HEK293 (cell line): ENCODE measurements around the gene CASP10.

Source experiments
- CTCF ChIA-PET: fragments of 350-600 bp; formaldehyde crosslinking; extraction: SDS; loops from one replicate; lab custom pipeline; 2021; ENCODE audit warnings: antibody characterized with exemption; lab: Yijun Ruan, JAX
- POLR2A ChIA-PET: fragments of 300-600 bp; formaldehyde crosslinking; extraction: SDS; loops from one replicate; lab custom pipeline; 2020; ENCODE audit warnings: antibody characterized with exemption, inconsistent platforms; lab: Yijun Ruan, JAX
- H3K27ac ChIP-seq: fragments of 200-500 bp; sonication (Bioruptor generic); 2 replicates; pipeline ENCODE4 v1.5.1; 2014; ENCODE audit warnings: low read depth, low read length, control low read depth, inconsistent platforms; ENCODE audit errors: extremely low read depth
- H3K36me3 ChIP-seq, 2 experiments: fragments of 200-500 bp in 1 of 2; sonication (Bioruptor generic) in 1 of 2; 1 replicate in 1 of 2; 2 replicates in 1 of 2; pipeline ENCODE4 v1.5.1; 2014 to 2017; ENCODE audit warnings: inconsistent platforms in 2 of 2, low read length in 2 of 2; ENCODE audit not compliant: control insufficient read depth in 2 of 2, insufficient read depth in 1 of 2
- H3K4me1 ChIP-seq: fragments of 200-500 bp; sonication (Bioruptor generic); 2 replicates; pipeline ENCODE4 v1.5.1; 2014; ENCODE audit warnings: mild to moderate bottlenecking, low read length, inconsistent platforms; ENCODE audit not compliant: control insufficient read depth, insufficient read depth
- H3K4me3 ChIP-seq: 2 replicates; pipeline ENCODE4 v1.5.1; 2011; ENCODE audit warnings: low read depth, mild to moderate bottlenecking, control low read depth, low read length, moderate library complexity
- H3K9me3 ChIP-seq: fragments of 200-500 bp; sonication (Bioruptor generic); 2 replicates; pipeline ENCODE4 v1.5.1; 2014; ENCODE audit warnings: low read depth, low read length, inconsistent platforms; ENCODE audit not compliant: control insufficient read depth, insufficient read depth
- MYNN ChIP-seq: fragments of 450-650 bp; formaldehyde crosslinking; IDR thresholded peaks from 2 replicates; pipeline ENCODE4 v1.5.1; 2016; ENCODE audit warnings: missing biosample characterization, missing genetic modification characterization, borderline replicate concordance
- PBX3 ChIP-seq: sonication (generic); formaldehyde crosslinking; IDR thresholded peaks from 2 replicates; pipeline ENCODE4 v1.8.1; 2022; ENCODE audit warnings: mild to moderate bottlenecking, moderate library complexity, missing genetic modification reagents
- SCRT1 ChIP-seq: fragments of 450-650 bp; formaldehyde crosslinking; IDR thresholded peaks from 2 replicates; pipeline ENCODE4 v1.5.1; 2016; ENCODE audit warnings: missing biosample characterization, missing genetic modification characterization, borderline replicate concordance
- SCRT2 ChIP-seq: fragments of 450-650 bp; formaldehyde crosslinking; IDR thresholded peaks from 2 replicates; pipeline ENCODE4 v1.5.1; 2016; ENCODE audit warnings: missing biosample characterization, missing genetic modification characterization
- ZBTB1 ChIP-seq: fragments of 450-650 bp; formaldehyde crosslinking; IDR thresholded peaks from 2 replicates; pipeline ENCODE4 v1.5.1; 2016; ENCODE audit warnings: missing biosample characterization, missing genetic modification characterization
- ZBTB20 ChIP-seq: fragments of 450-650 bp; formaldehyde crosslinking; IDR thresholded peaks from 2 replicates; pipeline ENCODE4 v1.5.1; 2016; ENCODE audit warnings: missing biosample characterization, missing genetic modification characterization
- ZFP69B ChIP-seq: fragments of 450-650 bp; formaldehyde crosslinking; IDR thresholded peaks from 2 replicates; pipeline ENCODE4 v1.5.1; 2016; ENCODE audit warnings: missing biosample characterization, missing genetic modification characterization
- ZNF19 ChIP-seq: fragments of 450-650 bp; formaldehyde crosslinking; IDR thresholded peaks from 2 replicates; pipeline ENCODE4; 2016; ENCODE audit warnings: missing biosample characterization, missing genetic modification characterization, low read depth
- ZNF2 ChIP-seq: fragments of 450-650 bp; formaldehyde crosslinking; IDR thresholded peaks from 2 replicates; pipeline ENCODE4 v1.5.1; 2016; ENCODE audit warnings: missing biosample characterization, missing genetic modification characterization
- ZNF23 ChIP-seq: fragments of 450-650 bp; formaldehyde crosslinking; IDR thresholded peaks from 2 replicates; pipeline ENCODE4 v1.5.1; 2016; ENCODE audit warnings: missing biosample characterization, missing genetic modification characterization, borderline replicate concordance
- ZNF239 ChIP-seq: fragments of 450-650 bp; formaldehyde crosslinking; IDR thresholded peaks from 2 replicates; pipeline ENCODE4 v1.5.1; 2016; ENCODE audit warnings: missing biosample characterization, missing genetic modification characterization
- ZNF473 ChIP-seq: fragments of 450-650 bp; formaldehyde crosslinking; IDR thresholded peaks from 2 replicates; pipeline ENCODE4 v1.5.1; 2017; ENCODE audit warnings: missing biosample characterization, missing genetic modification characterization
- ZNF513 ChIP-seq: fragments of 450-650 bp; IDR thresholded peaks from 2 replicates; pipeline ENCODE4 v1.5.1; 2018; ENCODE audit warnings: missing biosample characterization, missing genetic modification characterization
- ZNF548 ChIP-seq: fragments of 450-650 bp; formaldehyde crosslinking; IDR thresholded peaks from 2 replicates; pipeline ENCODE4 v1.5.1; 2016; ENCODE audit warnings: missing biosample characterization, missing genetic modification characterization
- ZNF558 ChIP-seq: fragments of 450-650 bp; formaldehyde crosslinking; IDR thresholded peaks from 2 replicates; pipeline ENCODE4 v1.5.1; 2016; ENCODE audit warnings: missing biosample characterization, missing genetic modification characterization
- ZNF629 ChIP-seq: fragments of 450-650 bp; formaldehyde crosslinking; IDR thresholded peaks from 2 replicates; pipeline ENCODE4 v1.5.1; 2017; ENCODE audit warnings: missing biosample characterization, missing genetic modification characterization
- ZNF654 ChIP-seq: fragments of 450-650 bp; formaldehyde crosslinking; IDR thresholded peaks from 2 replicates; pipeline ENCODE4 v1.5.1; 2016; ENCODE audit warnings: low read depth, missing biosample characterization, missing genetic modification characterization
- ZNF664 ChIP-seq: fragments of 450-650 bp; formaldehyde crosslinking; IDR thresholded peaks from 2 replicates; pipeline ENCODE4 v1.5.1; 2016; ENCODE audit warnings: missing biosample characterization, missing genetic modification characterization
- ZNF670 ChIP-seq: fragments of 450-650 bp; formaldehyde crosslinking; IDR thresholded peaks from 2 replicates; pipeline ENCODE4 v1.5.1; 2016; ENCODE audit warnings: missing biosample characterization, missing genetic modification characterization, low read depth
- ZNF830 ChIP-seq: fragments of 450-650 bp; IDR thresholded peaks from 2 replicates; pipeline ENCODE4 v1.5.0; 2018; ENCODE audit warnings: missing biosample characterization, missing genetic modification characterization, low read depth, mild to moderate bottlenecking, moderate library complexity
- ZXDB ChIP-seq: fragments of 450-650 bp; formaldehyde crosslinking; IDR thresholded peaks from 2 replicates; pipeline ENCODE4 v1.5.1; 2016; ENCODE audit warnings: missing biosample characterization, missing genetic modification characterization
- TF ChIP-seq, protein P1 (sequence below): fragments of 450-650 bp; IDR thresholded peaks from 2 replicates; pipeline ENCODE4 v1.5.1; 2018; ENCODE audit warnings: missing biosample characterization, mild to moderate bottlenecking, missing genetic modification characterization
- TF ChIP-seq, protein P2 (sequence below): fragments of 450-650 bp; formaldehyde crosslinking; IDR thresholded peaks from 2 replicates; pipeline ENCODE4 v1.5.1; 2016; ENCODE audit warnings: missing biosample characterization, missing genetic modification characterization
- TF ChIP-seq, protein P3 (sequence below): fragments of 450-650 bp; formaldehyde crosslinking; IDR thresholded peaks from 2 replicates; pipeline ENCODE4 v1.5.1; 2016; ENCODE audit warnings: missing biosample characterization, missing genetic modification characterization
- TF ChIP-seq, protein P4 (sequence below): fragments of 450-650 bp; formaldehyde crosslinking; conservative IDR thresholded peaks from 2 replicates; pipeline ENCODE4 v1.5.1; 2016; ENCODE audit warnings: low read depth, missing biosample characterization, missing genetic modification characterization

Gene CASP10

DNA sequence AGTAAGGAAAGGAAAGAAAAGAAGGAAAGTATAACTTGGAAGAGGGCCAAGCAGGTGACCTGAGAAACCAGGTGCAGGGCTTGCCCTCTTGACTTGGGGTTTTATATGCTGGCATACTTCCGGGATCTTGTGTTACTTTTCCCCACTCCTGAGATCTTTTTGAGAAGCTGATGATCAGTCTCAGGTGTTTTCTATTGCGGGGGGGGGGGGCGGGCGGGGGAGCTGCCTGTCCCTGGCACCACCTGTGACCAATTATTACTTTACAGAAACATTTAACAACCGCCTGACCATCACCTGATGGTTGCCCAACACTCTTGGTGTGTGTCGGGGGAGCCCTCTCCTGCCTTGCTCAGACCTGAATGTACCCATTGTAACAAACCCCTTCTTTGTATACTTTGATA is 6.9 kb upstream of the CASP10 start:
- CTCF ChIA-PET = interaction anchor here (1.0 to 4.5 kb wide), 5 partner anchors 56 to 275 kb away, joined by 3 to 41 read pairs (median 11); no protein-coding TSS in a partner anchor
- Histone ChIP-seq H3K27ac (no peak overlapping the region), H3K9me3 (no peaks in the 10 kb centered on the region), H3K4me3 (no peak overlapping the region), H3K4me1 (no peaks in the 10 kb centered on the region), H3K36me3 (no peaks in the 10 kb centered on the region)
- TF ChIP-seq, protein P1, sequence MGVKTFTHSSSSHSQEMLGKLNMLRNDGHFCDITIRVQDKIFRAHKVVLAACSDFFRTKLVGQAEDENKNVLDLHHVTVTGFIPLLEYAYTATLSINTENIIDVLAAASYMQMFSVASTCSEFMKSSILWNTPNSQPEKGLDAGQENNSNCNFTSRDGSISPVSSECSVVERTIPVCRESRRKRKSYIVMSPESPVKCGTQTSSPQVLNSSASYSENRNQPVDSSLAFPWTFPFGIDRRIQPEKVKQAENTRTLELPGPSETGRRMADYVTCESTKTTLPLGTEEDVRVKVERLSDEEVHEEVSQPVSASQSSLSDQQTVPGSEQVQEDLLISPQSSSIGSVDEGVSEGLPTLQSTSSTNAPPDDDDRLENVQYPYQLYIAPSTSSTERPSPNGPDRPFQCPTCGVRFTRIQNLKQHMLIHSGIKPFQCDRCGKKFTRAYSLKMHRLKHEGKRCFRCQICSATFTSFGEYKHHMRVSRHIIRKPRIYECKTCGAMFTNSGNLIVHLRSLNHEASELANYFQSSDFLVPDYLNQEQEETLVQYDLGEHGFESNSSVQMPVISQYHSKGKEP (tag by site-specific recombination) = no peak
- TF ChIP-seq ZNF654 (tag by site-specific recombination) (no peak), ZXDB (no peak), ZBTB20 (no peak), ZNF513 (tag by site-specific recombination) (no peak), ZNF830 (tag by site-specific recombination) (no peak), ZNF473 (tag by site-specific recombination) (no peak), SCRT1 (no peak), ZNF23 (tag by site-specific recombination) (no peak), ZNF670 (tag by site-specific recombination) (no peak), ZNF239 (no peak)
- TF ChIP-seq, protein P2, sequence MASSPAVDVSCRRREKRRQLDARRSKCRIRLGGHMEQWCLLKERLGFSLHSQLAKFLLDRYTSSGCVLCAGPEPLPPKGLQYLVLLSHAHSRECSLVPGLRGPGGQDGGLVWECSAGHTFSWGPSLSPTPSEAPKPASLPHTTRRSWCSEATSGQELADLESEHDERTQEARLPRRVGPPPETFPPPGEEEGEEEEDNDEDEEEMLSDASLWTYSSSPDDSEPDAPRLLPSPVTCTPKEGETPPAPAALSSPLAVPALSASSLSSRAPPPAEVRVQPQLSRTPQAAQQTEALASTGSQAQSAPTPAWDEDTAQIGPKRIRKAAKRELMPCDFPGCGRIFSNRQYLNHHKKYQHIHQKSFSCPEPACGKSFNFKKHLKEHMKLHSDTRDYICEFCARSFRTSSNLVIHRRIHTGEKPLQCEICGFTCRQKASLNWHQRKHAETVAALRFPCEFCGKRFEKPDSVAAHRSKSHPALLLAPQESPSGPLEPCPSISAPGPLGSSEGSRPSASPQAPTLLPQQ (tag by site-specific recombination) = no peak
- TF ChIP-seq, protein P3, sequence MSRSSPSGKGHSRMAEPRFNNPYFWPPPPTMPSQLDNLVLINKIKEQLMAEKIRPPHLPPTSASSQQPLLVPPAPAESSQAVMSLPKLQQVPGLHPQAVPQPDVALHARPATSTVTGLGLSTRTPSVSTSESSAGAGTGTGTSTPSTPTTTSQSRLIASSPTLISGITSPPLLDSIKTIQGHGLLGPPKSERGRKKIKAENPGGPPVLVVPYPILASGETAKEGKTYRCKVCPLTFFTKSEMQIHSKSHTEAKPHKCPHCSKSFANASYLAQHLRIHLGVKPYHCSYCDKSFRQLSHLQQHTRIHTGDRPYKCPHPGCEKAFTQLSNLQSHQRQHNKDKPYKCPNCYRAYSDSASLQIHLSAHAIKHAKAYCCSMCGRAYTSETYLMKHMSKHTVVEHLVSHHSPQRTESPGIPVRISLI (tag by site-specific recombination) = no peak
- POLR2A ChIA-PET = no interaction called here

DNA sequence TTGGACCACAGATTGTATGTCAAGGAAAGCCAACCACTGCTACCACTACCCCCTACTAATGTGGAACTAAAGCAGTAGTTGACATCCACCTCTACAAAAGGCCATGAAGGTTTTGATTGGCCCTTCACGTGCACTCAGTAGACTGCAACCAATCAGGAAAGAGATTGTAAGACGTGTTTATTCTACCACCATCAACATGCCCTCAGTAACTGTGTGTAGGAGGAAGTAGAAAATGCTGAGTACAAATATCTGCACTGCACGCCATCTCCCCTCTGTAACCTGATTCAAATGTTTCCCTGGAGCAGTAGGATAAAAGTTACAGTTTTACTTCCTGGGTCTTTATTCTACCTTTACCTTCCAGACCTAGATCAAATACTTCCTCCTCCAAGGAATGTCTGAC is 2.9 kb upstream of the CASP10 start:
- Histone ChIP-seq H3K4me3 (no peak overlapping the region), H3K9me3 (no peaks in the 10 kb centered on the region), H3K27ac (no peak overlapping the region), H3K4me1 (no peaks in the 10 kb centered on the region), H3K36me3 (no peaks in the 10 kb centered on the region)
- ChIA-PET POLR2A (no interaction called here), CTCF (interaction anchor here (1.1 to 4.5 kb wide), 2 partner anchors 52 to 274 kb away, joined by 5 to 41 read pairs; no protein-coding TSS in a partner anchor)
- TF ChIP-seq ZNF19 (tag by site-specific recombination) (no peak), ZNF548 (no peak), PBX3 (CRISPR knock-in tag) (no peak), SCRT2 (tag by site-specific recombination) (no peak), ZNF558 (tag by site-specific recombination) (no peak), ZNF2 (tag by site-specific recombination) (no peak), ZBTB1 (tag by site-specific recombination) (no peak), ZNF629 (tag by site-specific recombination) (no peak), ZNF664 (tag by site-specific recombination) (no peak), ZFP69B (tag by site-specific recombination) (no peak), ZNF473 (tag by site-specific recombination) (no peak), MYNN (no peak)
- TF ChIP-seq, protein P4, sequence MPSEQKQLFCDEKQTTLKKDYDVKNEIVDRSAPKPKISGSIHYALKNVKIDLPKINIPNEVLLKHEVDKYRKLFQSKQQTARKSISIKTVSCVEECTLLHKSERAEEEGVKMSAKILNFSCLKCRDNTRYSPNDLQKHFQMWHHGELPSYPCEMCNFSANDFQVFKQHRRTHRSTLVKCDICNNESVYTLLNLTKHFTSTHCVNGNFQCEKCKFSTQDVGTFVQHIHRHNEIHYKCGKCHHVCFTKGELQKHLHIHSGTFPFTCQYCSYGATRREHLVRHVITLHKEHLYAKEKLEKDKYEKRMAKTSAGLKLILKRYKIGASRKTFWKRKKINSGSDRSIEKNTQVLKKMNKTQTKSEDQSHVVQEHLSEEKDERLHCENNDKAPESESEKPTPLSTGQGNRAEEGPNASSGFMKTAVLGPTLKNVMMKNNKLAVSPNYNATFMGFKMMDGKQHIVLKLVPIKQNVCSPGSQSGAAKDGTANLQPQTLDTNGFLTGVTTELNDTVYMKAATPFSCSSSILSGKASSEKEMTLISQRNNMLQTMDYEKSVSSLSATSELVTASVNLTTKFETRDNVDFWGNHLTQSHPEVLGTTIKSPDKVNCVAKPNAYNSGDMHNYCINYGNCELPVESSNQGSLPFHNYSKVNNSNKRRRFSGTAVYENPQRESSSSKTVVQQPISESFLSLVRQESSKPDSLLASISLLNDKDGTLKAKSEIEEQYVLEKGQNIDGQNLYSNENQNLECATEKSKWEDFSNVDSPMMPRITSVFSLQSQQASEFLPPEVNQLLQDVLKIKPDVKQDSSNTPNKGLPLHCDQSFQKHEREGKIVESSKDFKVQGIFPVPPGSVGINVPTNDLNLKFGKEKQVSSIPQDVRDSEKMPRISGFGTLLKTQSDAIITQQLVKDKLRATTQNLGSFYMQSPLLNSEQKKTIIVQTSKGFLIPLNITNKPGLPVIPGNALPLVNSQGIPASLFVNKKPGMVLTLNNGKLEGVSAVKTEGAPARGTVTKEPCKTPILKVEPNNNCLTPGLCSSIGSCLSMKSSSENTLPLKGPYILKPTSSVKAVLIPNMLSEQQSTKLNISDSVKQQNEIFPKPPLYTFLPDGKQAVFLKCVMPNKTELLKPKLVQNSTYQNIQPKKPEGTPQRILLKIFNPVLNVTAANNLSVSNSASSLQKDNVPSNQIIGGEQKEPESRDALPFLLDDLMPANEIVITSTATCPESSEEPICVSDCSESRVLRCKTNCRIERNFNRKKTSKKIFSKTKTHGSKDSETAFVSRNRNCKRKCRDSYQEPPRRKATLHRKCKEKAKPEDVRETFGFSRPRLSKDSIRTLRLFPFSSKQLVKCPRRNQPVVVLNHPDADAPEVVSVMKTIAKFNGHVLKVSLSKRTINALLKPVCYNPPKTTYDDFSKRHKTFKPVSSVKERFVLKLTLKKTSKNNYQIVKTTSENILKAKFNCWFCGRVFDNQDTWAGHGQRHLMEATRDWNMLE (tag by site-specific recombination) = no peak
